Activated gamma-delta T cell treated with Interleukin-2 at 50 U/mL for 16 hours (primary cell): ENCODE data around the gene EML6.
A peak's percentile ranks its signal among the peaks of the same experiment; 100 is the strongest.

Source experiments
- DNase-seq: peaks from one replicate; pipeline ENCODE4 v3.0.0-alpha.2; 2020

Gene EML6

GRCh38 chr2:54891909-54892308 is 168.4 kb downstream of the EML6 start:
- no peak for DNase-seq

- DNase-seq, result no peak
Measured at GRCh38 chr2:54894467-54894866, 171.0 kb downstream of the EML6 start.

GRCh38 chr2:54895730-54896129 is 172.3 kb downstream of the EML6 start:
- DNase-seq, result no peak

GRCh38 chr2:54897420-54898310 is 174.2 kb downstream of the EML6 start:
- DNase-seq, result no peak

- DNase-seq, result no peak
Measured at GRCh38 chr2:54898456-54899226, 175.2 kb downstream of the EML6 start.

GRCh38 chr2:54899576-54900200 is 176.2 kb downstream of the EML6 start:
- no peak for DNase-seq

- DNase-seq, result no peak
Measured at GRCh38 chr2:54901224-54901986, 177.9 kb downstream of the EML6 start.

GRCh38 chr2:54902763-54903162 is 179.3 kb downstream of the EML6 start:
- DNase-seq, result no peak

GRCh38 chr2:54903736-54904554 is 180.5 kb downstream of the EML6 start:
- peak; percentile 44 for DNase-seq

GRCh38 chr2:54904836-54905235 is 181.4 kb downstream of the EML6 start:
- no peak for DNase-seq

- no peak for DNase-seq
Measured at GRCh38 chr2:54906716-54907115, 183.3 kb downstream of the EML6 start.

- DNase-seq, result no peak
Measured at GRCh38 chr2:54907663-54908062, 184.2 kb downstream of the EML6 start.

- no peak for DNase-seq
Measured at GRCh38 chr2:54908591-54908990, 185.1 kb downstream of the EML6 start.

GRCh38 chr2:54909001-54909400 is 185.5 kb downstream of the EML6 start:
- DNase-seq, result no peak

- DNase-seq, result no peak
Measured at GRCh38 chr2:54912305-54912704, 188.8 kb downstream of the EML6 start.

GRCh38 chr2:54912893-54913292 is 189.4 kb downstream of the EML6 start:
- no peak for DNase-seq

- no peak for DNase-seq
Measured at GRCh38 chr2:54914637-54915036, 191.2 kb downstream of the EML6 start.

- DNase-seq, result no peak
Measured at GRCh38 chr2:54915101-54915500, 191.6 kb downstream of the EML6 start.

- no peak for DNase-seq
Measured at GRCh38 chr2:54916637-54917036, 193.2 kb downstream of the EML6 start.

- no peak for DNase-seq
Measured at GRCh38 chr2:54918647-54919280, 195.3 kb downstream of the EML6 start.

- no peak for DNase-seq
Measured at GRCh38 chr2:54920660-54921059, 197.2 kb downstream of the EML6 start.
